GM18520 (cell line): Measurements from ENCODE around the gene USP30.
"Not testable (repeated sequence)": the region's sequence is repeated elsewhere in the genome, so short reads cannot be mapped to it uniquely, and the experiment has no call there.

ENCODE experiments used
- ATAC-seq: cut with Tn5 transposase; IDR thresholded peaks from one replicate; pipeline ENCODE4 v1.9.1; 2021; ENCODE audit not compliant: unreplicated experiment

Gene USP30

DNA sequence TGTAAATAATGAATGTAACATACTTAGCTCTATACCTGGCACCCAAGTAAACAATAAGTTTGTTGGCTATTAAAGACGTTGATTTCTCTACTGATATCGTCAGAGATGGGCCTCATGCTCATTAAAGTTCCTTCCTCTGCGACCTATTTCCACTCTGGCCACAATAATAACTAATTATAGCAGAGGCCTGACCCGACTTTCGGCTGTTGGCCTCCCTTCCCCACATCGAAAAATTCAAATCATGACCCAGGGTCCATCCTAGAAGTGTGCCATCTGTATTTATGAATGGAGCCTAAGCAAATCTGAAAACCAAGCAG lies 321 bp upstream of the USP30 start:
- no peak for ATAC-seq

DNA sequence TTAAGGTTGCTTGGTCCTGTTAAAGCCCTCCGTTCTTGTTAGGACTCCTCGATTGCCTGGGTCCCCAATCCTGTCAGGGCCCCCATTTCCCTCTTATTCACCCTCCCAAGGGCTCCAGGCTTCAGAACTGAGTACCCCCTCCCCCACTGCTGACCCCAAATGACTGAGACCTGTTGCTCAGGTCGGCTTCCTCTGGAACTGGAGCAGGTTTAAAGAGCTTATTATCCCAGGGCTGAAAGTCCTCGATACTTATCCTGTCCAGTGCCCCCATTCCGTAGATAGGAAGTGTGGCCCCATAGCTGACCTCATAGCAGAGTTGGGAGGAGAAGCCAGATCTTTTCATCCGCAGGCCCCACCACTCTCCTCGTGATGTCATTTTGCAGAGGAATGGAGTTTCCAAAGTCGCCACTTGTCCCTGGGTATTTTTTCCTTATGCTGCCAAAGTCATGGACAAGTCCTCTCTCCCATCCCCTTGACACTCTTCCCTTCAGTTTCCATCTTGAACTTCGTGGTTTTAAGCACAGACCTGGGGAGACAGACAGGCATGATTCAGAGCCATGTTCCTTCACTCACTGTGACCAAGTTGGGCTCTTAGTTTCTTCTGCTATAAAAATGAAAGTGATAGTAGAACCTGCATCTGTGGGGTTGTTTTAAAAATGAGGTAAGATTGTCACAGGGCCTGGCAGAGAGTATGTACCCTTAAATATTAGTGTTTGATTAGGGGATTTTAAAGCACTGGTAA lies 1.2 kb downstream of the USP30 start:
- no peak for ATAC-seq

DNA sequence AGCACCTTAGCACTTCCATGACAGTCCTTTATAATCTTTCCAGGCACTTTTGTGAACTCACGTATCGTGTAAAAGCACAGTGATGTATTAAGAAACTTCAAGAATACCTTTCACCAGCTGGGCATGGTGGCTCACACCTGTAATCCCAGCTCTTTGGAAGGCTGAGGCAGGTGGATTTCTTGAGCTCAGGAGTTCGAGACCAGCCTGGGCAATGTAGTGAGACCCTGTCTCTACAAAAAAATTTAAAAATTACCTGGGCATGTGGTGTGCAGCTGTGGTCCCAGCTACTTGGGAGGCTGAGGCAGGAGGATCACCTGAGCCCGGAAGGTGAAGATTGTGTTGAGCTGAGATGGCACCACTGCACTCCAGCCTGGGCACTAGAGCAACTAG lies 1.7 kb downstream of the USP30 start:
- not testable (repeated sequence) for ATAC-seq

DNA sequence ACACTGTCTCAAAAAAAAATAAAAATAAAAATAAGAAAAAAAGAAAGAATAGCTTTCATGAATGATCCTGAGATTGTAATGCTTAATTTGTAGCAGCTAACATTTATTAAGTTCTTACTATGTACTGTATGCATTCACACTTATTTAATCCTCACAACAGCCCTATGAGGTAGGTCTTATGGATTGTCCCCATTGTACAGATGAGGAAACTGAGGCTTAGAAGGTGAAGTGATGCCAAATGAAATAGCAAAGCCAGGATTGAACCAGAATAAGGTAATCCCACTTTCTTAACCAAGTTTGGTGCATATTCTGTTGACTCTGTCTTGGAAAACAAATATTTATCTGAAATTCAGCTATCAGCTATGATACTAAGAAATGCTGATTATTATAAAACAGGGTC lies 2.1 kb downstream of the USP30 start:
- no peak for ATAC-seq

DNA sequence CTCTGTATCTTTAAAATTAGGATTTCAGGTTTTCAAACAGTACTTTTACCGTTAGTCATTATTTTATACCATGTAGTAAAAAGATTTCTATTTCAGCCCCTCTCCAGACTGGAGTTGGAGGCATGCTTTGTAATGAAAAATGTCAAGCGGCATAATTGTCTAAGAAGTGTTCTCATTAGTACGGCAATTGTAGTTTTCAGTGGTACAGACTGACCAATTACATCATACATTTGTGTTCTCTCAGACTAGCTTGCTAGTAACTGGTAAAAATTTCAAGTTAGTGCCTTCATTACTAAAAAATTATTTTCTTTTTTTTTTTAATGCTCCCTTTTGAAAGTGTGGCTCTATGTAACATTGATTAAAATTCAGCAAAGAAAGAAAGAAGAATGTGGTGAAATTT lies 4.5 kb downstream of the USP30 start:
- ATAC-seq = no peak

DNA sequence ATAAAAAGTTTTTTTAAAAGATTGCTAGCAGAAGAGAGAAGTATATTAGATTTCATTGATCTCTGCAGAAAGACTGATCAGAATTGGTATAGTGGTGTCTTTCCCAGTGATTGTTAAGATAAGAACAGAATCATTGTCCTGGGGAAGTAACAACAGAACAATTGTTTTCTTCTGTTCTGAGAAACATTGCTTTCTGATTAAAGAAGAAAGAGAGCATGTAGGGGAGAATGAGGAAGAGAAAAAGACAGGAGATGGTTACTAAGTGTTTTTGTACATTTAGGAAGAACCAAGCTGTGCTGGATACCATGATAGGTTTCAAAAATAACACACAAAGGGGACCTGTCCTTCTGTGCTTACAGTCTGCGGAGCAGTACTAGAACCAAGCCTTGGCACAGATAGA lies 5.0 kb downstream of the USP30 start:
- ATAC-seq = no peak

DNA sequence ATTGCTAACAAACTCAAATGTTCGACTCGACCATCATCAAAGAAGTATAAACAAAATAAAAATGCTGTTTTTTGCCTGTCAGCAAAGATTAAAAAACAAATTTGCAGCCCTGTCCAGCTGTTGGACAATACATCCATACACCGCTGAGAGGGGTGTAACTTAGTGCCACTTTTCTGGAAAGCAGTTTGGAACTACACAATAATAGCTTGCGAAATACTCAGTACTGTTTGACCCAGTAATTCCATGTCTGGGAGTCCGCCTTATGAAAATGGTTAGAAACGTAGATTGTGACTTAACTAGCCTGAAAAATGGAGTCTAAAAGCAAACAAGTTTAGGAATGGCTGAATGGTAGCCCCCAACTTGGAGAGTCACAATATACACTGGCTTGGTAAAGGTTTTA lies 6.4 kb downstream of the USP30 start:
- ATAC-seq = no peak

DNA sequence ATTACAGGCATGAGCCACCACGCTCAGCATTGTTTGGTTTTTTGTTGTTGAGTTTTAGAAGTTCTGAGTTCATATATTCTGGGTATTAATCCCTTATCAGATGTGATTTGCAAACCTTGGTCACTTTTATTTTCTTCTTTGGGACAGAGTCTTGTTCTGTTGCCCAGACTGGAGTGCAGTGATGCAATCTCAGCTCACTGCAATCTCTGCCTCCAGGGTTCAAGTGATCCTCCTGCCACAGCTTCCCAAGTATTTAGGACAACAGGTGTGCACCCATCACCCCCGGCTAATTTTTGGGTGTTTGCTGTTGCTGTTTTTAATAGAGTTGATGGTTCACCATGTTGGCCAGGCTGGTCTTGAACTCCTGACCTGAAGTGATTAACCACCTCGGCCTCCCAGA lies 11.8 kb downstream of the USP30 start:
- no peak for ATAC-seq

DNA sequence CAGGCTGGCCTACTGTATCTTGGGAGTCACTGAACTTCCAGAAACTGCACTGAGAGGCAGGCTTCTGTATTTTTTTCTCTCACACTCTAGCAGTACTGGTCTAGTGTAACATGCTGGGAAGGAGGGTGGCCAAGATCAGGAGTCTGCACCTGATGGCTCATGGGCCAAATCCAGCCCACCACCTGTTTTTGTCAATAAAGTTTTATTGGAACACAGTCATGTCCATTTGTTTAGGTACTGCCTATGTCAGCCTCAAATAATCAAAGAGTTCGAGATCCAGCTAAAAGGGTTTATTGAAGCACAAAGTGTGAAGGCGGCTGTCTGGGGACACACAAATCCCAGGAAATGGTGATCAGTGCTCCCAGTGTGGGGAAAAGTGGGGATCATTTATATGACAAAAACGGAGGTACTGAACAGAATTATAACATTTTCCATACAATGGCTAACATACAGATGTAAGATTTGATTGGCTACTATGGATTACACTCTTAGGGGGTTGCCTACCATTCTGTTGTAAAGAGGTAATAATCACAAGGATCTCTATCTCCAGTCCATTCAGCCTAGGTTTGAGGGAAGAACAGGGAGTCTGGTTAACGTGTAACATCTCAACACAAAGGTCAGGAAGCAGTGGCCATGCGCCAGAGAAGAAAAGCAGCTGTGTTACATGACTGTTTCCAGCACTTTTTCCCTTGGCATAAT lies 12.9 kb downstream of the USP30 start:
- no peak for ATAC-seq

DNA sequence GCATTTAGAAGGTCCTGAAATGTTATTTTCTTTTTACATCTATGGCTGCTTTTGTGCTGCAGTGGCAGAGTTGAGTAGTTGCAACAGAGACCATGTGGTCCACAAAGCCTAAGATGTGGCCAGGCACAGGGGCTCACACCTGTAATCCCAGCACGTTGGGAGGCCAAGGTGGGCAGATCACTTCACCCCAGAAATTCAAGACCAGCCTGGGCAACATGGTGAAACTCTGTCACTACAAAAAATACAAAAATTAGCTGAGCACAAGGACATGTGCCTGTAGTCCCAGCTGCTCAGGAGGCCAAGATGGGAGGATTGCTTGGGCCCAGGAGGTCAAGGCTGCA lies 13.4 kb downstream of the USP30 start:
- no peak for ATAC-seq

DNA sequence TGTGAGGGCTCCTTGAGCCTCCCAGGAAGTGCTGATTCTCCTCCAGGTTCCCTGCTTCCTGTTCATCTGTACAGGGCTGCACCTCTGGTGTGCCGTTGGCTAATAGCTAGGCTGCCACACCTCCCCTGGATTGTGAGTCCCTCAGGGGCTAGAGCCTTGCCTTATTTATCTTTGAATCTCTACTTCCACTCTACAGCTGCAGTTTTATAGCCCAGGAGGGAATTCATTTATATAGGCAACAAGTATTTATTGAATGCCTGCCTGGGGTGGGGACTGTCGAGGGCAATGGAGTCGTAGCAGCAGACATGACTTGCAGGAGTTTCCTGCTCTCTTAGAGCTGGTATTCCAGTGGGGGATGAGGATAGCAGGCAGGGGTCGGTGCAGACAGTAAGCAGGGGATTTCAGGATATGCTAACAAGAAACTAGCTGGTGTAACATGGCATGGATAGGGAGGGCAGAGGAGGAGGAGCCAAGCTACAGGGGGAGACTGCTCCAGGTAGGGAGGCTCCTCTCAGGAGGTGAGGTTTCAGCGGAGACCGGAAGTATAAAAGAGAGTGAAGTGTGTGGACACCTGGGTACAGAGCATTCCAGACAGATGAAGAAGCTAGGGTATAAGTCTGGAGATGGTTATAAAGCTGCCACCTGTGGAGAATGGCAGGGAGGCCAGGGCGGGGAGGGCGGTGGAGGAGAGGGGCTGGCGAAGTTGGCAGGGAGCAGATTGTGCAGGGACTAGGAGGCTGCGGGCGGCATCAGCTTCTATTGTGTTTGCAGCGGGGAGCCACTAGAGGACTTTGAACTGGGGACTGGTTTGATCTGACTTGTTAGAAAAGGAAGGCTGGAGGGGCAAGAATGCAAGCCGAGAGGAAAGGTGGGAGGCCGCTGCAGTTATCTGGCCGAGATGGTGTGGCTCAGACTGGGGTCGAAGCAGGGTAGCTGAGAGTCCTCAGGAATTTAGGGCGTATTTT lies 17.2 kb downstream of the USP30 start:
- ATAC-seq = no peak

DNA sequence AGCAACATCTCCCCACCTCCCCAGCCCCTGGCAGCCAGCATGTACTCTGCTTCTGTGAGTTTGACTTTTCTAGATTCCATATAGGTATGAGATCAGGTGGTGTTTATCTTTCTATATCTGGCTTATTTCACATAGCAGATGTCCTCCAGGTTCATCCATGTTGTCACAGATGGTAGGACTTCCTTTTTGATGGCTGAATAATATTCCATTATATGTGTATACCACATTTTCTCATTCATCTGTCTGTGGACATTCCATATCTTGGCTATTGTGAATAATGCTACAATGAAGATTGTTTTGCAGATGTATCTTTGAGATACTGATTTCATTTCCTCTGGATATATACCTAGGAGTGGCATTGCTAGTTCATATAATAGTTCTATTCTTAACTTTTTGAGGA lies 22.5 kb downstream of the USP30 start:
- no peak for ATAC-seq

DNA sequence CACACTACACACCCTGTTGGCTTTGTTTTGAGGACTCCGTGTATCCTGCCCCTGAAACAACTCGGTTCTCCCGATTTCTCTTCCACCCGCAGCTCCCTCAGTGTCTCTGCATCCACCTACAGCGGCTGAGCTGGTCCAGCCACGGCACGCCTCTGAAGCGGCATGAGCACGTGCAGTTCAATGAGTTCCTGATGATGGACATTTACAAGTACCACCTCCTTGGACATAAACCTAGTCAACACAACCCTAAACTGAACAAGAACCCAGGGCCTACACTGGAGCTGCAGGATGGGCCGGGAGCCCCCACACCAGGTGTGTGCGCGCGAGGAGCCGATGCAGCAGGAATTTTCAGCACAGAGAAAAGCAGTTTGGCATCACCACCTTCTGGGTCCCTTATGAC lies 30.4 kb downstream of the USP30 start:
- ATAC-seq = no peak

DNA sequence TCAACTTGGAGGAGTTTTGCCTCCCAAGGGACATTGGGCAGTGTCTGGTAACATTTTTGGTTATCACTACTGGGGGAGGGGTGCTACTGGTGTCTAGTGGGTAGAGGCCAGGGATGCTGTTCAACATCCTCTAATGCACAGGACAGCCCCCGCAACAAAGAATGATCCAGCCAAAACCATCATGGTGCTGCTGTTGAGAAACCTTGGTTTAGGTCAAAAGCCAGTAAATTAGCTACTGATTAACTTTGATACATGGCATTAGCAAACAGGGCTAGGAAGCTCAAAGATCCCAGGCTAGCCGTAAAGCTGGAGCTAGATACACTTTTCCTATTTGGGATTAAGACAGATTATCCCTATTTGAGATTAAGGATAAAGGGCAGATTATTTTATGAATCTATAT lies 32.0 kb downstream of the USP30 start:
- no peak for ATAC-seq

DNA sequence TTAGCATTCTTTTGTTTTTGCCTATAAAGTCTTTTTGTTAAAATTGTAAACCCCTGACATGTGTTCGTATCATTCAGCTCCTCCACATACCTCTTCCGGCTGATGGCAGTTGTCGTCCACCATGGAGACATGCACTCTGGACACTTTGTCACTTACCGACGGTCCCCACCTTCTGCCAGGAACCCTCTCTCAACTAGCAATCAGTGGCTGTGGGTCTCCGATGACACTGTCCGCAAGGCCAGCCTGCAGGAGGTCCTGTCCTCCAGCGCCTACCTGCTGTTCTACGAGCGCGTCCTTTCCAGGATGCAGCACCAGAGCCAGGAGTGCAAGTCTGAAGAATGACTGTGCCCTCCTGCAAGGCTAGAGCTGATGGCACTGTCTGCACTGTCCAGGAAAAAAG lies 33.2 kb downstream of the USP30 start:
- no peak for ATAC-seq

DNA sequence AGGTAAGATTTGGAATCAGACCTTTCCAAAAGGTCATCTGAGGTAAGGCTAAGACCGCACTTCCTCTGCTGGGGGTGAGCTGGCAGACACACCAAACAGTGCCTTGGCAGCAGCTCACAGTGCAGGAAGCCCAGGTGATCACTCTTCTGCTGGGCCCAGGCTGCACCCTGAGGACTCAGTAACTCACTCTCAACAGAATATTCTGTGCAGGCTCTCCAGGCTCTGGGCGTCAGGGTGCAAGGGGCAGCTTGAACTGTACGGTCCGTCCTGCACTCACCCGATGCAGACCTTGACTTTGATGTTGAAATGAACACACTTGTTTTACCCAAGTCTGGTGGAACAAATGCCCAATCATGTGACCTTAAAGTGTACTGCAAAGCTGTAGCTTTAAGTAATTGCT lies 34.9 kb downstream of the USP30 start:
- ATAC-seq = no peak

DNA sequence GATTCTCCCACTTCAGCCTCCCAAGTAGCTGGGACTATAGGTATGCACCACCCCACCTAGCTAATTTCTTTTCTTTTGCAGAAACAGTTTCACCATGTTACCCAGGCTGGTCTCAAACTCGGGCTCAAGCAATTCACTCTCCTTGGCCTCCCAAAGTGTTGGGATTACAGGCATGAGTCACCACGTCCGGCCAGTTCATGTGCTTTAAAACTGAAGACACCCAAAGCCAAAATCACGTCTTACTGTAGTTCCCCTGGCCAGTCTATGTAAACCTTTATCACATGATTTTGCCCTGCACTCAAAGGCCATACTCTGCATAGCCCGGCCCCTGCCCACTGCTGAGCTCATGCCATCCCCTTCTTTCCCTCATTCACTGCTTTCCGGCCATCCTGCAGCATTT lies 36.4 kb downstream of the USP30 start:
- ATAC-seq = no peak

DNA sequence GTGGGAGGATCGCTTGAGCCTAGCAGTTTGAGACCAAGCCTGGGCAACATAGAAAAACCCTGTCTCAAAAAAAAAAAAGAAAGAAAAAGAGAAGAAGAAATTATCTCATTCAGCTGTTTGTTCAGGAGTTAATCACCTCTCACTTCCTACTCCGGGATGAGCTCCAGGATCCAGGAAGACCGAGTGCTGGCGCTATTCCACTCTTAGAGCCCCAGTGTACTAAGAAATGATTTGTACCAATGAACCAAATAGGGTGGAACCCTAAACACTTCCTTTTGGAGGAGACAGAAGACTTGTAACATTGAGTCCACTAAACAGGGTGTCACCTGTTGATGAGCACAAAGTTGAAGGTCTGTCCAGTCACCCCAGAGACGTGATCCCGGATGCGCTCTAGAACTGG lies 37.3 kb downstream of the USP30 start:
- ATAC-seq = no peak

DNA sequence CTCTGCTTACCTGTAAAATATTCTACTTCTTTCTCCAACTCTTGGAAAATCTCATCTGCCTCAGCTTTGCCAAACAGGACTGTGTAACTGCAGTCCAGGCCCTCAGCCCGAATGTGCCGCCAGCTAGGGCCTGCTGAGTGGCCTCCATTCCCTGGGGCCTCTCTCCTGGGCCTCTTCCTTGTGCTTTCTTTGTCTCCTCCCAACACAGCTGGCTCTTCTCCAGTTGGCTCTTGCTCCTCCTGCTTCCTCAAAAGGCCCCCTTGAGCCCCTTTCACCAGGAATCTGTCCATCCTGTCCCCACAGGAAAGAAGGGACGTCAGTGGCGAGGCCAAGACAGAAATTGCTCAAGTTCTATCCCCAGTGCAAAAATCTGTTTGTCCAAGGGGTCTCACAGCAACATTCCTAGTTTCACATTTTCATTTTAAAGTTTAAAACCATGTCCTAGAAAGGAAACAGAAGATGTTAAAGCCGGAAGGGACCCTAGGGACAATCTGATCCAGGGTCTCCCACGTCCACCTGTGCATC lies 40.2 kb downstream of the USP30 start:
- no peak for ATAC-seq

DNA sequence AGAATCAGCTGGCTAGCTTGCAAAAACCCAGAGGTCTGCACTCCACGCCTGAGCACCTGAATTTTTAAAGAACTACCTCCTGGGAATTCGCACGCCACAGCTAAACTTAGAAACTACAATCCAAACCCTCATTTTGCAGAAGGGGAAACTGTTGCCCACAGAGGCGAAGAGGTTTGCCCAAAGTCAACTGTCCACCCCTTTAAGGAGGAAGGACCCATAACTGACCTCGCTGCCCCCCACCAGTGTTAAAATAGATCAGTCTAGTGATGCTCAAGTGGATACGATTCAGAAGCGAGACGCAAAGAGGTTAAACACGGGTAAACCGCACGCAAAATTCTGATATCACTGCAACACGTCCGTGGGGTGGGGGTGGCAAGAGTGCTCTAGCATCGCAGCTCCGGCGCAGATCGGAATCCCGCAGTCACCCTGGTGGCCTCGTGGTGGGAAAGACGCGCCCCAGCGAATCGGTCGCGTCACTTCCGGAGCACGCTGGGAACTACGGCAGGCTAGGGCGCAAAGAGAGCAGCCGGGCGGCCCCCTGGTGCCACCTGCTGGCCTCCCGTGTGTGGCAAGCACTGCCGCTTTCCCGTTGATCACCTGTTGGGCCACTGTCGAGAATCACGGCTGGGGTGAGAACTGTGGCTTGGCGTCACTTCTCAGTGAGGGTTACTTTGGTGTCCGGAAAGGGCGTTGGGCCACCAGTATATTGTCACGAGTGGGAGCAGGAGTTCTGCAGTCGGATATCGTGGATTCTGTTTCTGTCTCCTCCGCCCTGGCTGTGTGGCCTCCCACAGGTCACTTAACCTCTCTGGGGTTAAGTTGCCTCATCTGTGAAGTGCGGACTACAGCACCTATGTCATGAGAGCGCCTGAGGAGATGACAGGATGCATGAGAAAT lies 40.9 kb downstream of the USP30 start, which contains the start of gene ALKBH2:
ALKBH2 (minus strand) TSS at position 451 of the 897 bp plus-strand sequence. CDS start 686 bp downstream, outside the sequence.
- peak; percentile 62 for ATAC-seq

DNA sequence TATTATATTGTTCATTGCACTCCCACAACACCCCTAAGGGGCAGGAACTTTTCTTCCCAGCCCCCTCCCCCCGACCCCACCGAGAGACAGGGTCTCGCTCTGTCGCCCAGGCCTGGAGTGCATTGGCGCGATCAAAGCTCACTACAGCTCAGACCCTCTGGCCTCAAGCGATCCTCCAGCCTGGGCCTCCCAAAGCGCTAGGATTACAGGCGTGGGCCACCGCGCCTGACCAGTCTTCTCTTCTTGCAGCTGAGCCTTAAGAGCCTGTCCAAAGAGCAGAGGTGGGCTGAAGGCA lies 44.7 kb downstream of the USP30 start:
- ATAC-seq = no peak
